Hypothalamus (tissue), 51 donors: Measurements from ENCODE around the gene PKNOX2.

Experiments used
- DNase-seq, 51 donors: peaks; one replicate each; lab custom pipeline; 2025; lab: John Stamatoyannopoulos, UW

The PKNOX2 gene

GRCh38 chr11:125422681-125423080 is 258.1 kb downstream of the PKNOX2 start:
- DNase-seq = no peak

DNA sequence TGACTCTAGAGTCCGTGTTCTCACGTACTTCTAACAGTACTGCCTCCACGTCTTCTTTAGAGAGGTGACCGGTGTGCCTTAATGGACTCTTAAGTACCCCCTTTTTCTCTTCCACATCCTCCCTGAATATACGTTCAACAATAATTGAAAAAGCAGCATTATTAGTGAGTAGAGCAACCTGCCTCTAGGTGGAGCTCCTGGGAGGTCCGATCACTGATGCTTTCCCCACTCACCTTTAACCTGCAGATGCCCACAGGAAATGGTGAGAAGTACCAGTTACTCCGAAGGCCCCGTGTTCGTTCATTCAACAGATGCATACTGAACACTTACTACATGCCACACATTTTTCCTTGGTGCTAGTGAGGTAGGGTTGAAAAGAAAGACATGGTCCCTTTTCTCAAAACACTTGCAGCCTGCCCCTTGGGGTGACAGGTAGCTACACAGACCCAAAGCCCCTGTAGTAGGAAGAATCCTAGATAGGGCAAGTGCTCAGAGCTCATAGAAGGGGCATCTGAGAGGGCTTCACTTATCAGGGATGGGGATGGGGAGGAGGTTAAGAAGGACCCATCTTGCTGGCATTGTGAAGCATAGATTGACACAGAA is 258.8 kb downstream of the PKNOX2 start:
- no peak for DNase-seq

GRCh38 chr11:125425601-125426000 is 261.1 kb downstream of the PKNOX2 start:
- no peak for DNase-seq

- DNase-seq = no peak
Observed at GRCh38 chr11:125426818-125427528, 262.4 kb downstream of the PKNOX2 start.

DNA sequence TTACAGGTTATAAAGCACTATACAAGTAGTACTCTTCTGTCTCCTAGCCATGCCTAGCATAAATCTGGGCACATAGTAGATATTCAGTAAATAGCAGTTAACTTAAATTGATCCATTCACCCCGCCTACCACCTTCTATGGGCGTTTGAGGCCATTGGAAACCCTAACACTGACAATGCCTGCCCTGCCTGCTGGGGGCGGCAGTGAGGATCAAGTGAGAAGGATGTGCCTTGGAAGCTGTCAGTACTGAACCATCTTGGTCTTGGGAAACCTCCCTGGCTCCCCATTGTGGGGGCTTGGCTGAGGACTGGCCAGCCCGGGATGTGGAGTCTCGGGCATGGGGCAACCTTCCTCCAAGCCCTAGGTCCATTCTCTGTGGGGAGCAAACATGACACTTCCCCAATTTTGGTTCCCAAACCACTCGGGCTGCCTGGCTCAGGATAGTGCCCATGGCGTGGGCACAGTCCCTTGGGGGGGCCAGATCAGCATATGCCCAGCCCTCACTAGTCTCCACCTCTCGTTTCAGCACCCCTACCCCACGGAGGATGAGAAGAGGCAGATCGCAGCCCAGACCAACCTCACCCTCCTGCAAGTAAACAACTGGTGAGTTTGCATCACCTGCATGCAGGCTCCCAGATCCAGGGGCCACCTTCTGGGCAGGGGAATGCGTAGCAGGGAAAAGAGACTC is 264.1 kb downstream of the PKNOX2 start:
- DNase-seq = no peak

- peak in 33 of 51 donors; percentile 11 to 78 (median 46) for DNase-seq
Observed at GRCh38 chr11:125429174-125429707, 264.7 kb downstream of the PKNOX2 start.

- DNase-seq = no peak
Observed at GRCh38 chr11:125429807-125430678, 265.5 kb downstream of the PKNOX2 start.

- no peak for DNase-seq
Observed at GRCh38 chr11:125431009-125431408, 266.5 kb downstream of the PKNOX2 start.

DNA sequence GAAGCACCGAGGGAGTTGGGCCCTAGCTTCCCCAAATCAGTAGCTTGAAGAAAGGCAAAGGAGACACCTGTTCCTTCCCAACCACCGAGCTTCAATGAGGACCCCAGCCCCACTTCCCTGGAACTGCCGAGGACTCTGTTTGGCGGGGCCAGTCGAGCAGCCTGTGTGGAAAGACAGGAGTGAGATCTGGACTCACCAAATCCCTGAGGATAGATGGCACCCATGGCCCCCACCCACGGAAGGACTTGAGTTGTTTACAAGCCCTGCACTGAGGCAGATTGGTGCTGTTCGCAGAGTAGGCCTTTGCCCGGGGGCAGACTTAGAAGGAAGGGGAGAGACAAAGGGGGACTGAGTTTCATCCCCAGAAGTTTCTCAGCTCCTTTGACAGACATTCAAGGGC is 266.9 kb downstream of the PKNOX2 start:
- no peak for DNase-seq

- peak in 40 of 51 donors; percentile 16 to 74 (median 41) for DNase-seq
Observed at GRCh38 chr11:125433454-125434121, 269.0 kb downstream of the PKNOX2 start.

GRCh38 chr11:125435461-125436238 is 271.1 kb downstream of the PKNOX2 start:
- DNase-seq = no peak

- peak in 21 of 51 donors; percentile 7 to 72 (median 35) for DNase-seq
Observed at GRCh38 chr11:125441648-125442410, 277.3 kb downstream of the PKNOX2 start.

- no peak for DNase-seq
Observed at GRCh38 chr11:125442946-125443345, 278.4 kb downstream of the PKNOX2 start.

GRCh38 chr11:125443767-125444311 is 279.3 kb downstream of the PKNOX2 start:
- DNase-seq = peak in 7 of 51 donors; percentile 15 to 42 (median 23)

GRCh38 chr11:125445731-125446130 is 281.2 kb downstream of the PKNOX2 start:
- no peak for DNase-seq

DNA sequence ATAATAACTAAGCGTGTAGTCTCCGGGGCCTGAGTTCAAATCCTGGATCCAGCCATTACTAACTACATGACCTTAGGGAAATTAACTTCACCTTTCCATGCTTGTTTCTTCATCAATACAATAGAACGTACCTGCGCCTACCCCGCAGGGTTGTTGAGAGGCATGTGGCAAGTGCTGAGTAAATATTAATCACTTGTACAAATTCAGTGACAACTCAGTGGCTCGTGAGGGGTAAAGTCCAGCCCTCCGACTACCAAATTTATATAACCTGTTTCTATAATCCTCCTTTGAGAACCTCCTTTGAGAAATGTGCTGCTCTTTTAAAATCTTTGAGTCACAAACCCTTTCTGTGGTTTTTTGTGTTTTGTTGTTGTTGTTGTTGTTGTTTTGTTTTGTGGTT is 281.7 kb downstream of the PKNOX2 start:
- no peak for DNase-seq

- no peak for DNase-seq
Observed at GRCh38 chr11:125447721-125448120, 283.2 kb downstream of the PKNOX2 start.

DNA sequence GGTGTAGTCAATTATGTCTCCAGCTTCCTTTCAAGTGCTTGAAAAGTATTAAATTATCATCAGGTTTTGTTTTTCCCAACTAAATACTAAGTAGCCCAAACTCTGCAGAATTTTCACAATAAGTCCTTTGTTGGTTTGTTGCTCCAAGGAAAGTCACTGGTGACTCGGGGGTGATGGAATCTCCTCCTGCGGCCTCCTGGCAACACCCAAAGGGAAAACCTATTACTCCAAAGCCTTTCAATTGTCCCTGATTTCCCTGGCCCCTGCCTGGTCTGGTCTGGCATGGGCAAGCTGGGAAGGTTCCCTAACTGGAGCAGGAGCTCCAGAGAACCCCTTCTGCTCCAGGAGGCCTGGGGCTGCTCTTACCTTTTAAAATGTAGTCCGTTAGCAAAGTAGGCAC is 283.6 kb downstream of the PKNOX2 start:
- peak in 16 of 51 donors; percentile 10 to 68 (median 30) for DNase-seq
